ENCODE results near the gene ANKRD66.

Gene ANKRD66

DNA sequence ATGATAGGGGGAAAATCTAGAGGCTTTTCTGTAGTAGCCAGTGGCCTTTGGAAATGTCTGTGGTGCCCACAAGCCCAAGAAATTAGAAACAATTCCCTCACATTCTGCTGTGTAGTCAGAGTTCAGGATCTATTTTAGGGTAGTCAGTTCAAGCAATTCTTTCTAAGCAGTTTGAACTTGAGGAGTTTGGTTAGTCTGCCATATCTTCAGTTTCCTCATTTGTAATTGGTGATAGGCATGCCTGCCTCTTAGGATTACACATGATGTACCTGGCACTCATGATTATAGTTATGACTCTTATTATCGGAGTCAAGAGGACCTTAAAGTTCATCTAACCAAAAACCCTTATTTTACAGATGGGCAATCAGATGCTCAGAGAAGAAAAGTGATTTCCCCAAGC lies 25.3 kb downstream of the ANKRD66 start:
- TF ChIP-seq TAF1 (IDR thresholded peaks at IDR 0.05; ENCODE audit: borderline replicate concordance, insufficient read depth, low read length) (no peak), POLR2AphosphoS5 (IDR thresholded peaks at IDR 0.05; ENCODE audit: low read depth, low read length) (no peak), SIN3A (IDR thresholded peaks at IDR 0.05; ENCODE audit: borderline replicate concordance, insufficient read depth, low read length) (no peak), FOXP2 (optimal IDR thresholded peaks at IDR 0.05; ENCODE audit: borderline replicate concordance, extremely low read depth, extremely low read length, insufficient read depth) (no peak)
- TF ChIP-seq, protein P1, sequence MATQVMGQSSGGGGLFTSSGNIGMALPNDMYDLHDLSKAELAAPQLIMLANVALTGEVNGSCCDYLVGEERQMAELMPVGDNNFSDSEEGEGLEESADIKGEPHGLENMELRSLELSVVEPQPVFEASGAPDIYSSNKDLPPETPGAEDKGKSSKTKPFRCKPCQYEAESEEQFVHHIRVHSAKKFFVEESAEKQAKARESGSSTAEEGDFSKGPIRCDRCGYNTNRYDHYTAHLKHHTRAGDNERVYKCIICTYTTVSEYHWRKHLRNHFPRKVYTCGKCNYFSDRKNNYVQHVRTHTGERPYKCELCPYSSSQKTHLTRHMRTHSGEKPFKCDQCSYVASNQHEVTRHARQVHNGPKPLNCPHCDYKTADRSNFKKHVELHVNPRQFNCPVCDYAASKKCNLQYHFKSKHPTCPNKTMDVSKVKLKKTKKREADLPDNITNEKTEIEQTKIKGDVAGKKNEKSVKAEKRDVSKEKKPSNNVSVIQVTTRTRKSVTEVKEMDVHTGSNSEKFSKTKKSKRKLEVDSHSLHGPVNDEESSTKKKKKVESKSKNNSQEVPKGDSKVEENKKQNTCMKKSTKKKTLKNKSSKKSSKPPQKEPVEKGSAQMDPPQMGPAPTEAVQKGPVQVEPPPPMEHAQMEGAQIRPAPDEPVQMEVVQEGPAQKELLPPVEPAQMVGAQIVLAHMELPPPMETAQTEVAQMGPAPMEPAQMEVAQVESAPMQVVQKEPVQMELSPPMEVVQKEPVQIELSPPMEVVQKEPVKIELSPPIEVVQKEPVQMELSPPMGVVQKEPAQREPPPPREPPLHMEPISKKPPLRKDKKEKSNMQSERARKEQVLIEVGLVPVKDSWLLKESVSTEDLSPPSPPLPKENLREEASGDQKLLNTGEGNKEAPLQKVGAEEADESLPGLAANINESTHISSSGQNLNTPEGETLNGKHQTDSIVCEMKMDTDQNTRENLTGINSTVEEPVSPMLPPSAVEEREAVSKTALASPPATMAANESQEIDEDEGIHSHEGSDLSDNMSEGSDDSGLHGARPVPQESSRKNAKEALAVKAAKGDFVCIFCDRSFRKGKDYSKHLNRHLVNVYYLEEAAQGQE (IDR thresholded peaks at IDR 0.05; ENCODE audit: insufficient read depth in 1 of 2, low read depth in 2 of 2, low read length in 2 of 2) = no peak

DNA sequence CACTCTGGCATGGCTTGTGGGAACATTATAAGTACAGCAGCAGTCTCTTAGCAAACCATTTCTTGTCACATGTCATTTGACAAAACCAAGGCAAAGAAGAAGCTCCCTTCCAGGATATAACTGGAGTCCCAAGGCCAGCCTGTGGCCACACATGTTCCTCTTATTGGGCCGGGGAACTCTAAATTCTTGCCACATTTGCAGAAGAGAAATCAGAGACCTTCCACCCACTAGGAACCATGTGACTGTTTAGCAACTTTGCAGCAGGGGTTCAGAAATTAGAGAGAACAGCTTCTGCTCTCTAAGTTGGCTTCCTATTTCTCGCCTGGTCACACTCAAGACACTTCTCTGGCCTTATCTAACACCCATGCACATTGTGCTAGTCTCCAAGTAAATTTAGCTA lies 26.0 kb downstream of the ANKRD66 start:
- TF ChIP-seq, protein P1 (IDR thresholded peaks at IDR 0.05; ENCODE audit: insufficient read depth in 1 of 2, low read depth in 2 of 2, low read length in 2 of 2) = no peak
- TF ChIP-seq TAF1 (IDR thresholded peaks at IDR 0.05; ENCODE audit: borderline replicate concordance, insufficient read depth, low read length) (no peak), FOXP2 (optimal IDR thresholded peaks at IDR 0.05; ENCODE audit: borderline replicate concordance, extremely low read depth, extremely low read length, insufficient read depth) (no peak), SIN3A (IDR thresholded peaks at IDR 0.05; ENCODE audit: borderline replicate concordance, insufficient read depth, low read length) (no peak), POLR2AphosphoS5 (IDR thresholded peaks at IDR 0.05; ENCODE audit: low read depth, low read length) (no peak)

DNA sequence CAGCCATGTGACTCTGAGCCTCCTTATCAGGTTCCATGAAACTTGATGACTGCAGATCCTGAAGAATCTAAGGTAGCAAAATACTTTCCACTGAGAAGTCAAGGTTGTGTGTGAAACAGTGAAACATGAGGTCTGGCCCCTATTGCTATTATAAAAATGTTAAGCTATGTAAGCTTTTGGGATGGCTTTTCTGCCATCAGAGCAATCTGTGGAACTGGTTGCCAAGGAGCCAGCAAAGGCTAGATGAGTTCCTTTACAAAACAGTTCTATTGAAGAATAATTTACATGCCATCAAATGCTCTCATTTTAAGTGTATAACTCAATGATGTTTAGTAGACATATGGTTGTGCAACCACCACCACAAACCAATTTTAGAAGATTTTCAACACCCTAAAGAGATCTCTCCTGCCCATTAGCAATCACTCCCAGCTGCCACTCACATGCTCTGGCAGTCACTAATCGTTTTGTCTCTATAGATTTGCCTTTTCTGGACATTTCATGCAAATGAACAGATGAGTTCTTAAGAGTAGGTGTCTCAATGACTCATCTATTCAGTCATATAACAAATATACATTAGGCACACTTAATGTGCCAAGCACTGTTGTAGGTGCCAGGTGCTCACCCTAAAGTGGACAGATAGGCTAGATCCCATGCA lies 26.6 kb downstream of the ANKRD66 start:
- TF ChIP-seq TAF1 (IDR thresholded peaks at IDR 0.05; ENCODE audit: borderline replicate concordance, insufficient read depth, low read length) (no peak), POLR2AphosphoS5 (IDR thresholded peaks at IDR 0.05; ENCODE audit: low read depth, low read length) (no peak), FOXP2 (optimal IDR thresholded peaks at IDR 0.05; ENCODE audit: borderline replicate concordance, extremely low read depth, extremely low read length, insufficient read depth) (no peak), SIN3A (IDR thresholded peaks at IDR 0.05; ENCODE audit: borderline replicate concordance, insufficient read depth, low read length) (no peak)
- TF ChIP-seq, protein P1 (IDR thresholded peaks at IDR 0.05; ENCODE audit: insufficient read depth in 1 of 2, low read depth in 2 of 2, low read length in 2 of 2) = no peak

DNA sequence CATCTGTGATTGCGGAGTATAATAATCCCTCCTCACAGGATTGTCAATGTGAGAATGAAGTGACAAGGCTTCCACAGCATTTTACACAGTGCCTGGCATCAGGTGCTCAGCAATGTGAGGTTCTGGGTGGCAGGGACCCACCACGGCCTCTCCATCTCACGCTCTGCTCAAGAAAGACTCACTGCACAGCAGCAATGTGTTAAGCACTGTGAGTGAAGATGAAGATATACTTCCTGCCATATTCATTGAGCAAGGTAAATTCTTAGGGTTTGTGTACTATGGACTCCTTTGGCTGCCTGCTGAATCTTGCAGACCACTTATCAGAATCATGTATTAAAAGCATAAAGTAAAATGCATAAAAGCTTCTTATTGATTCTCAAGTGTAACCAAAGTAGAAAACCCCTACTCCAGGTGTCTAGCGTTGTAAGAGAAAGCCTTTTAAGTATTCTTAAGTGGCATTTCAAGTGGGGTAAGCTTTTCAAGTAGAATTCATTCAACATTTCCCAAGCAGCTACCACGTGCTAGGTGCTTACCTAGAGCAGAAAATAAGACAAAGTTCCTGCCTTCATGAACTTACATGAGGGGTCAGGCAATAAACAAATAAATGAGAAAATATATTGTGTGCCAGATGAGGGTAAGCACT lies 29.5 kb downstream of the ANKRD66 start:
- TF ChIP-seq SIN3A (IDR thresholded peaks at IDR 0.05; ENCODE audit: borderline replicate concordance, insufficient read depth, low read length) = no peak
- no peak for TF ChIP-seq TAF1 (IDR thresholded peaks at IDR 0.05; ENCODE audit: borderline replicate concordance, insufficient read depth, low read length)
- TF ChIP-seq POLR2AphosphoS5 (IDR thresholded peaks at IDR 0.05; ENCODE audit: low read depth, low read length) = no peak
- TF ChIP-seq, protein P1 (IDR thresholded peaks at IDR 0.05; ENCODE audit: insufficient read depth in 1 of 2, low read depth in 2 of 2, low read length in 2 of 2) = no peak
- TF ChIP-seq FOXP2 (optimal IDR thresholded peaks at IDR 0.05; ENCODE audit: borderline replicate concordance, extremely low read depth, extremely low read length, insufficient read depth) = no peak
